Tibial nerve (tissue), 4 donors: Measurements from ENCODE around the gene C11orf87. TPM values are rescaled to one million over a fixed set of nuclear protein-coding genes. Genes with fewer than 3 reads are reported as not detected.

ENCODE experiments used
- DNase-seq, 2 donors: peaks; one replicate each; pipeline ENCODE4 v3.0.0-alpha.2; 2019; ENCODE audit warnings: low spot score in 2 of 2
- H3K27ac ChIP-seq, 4 donors: fragments of 200-600 bp; sonication (generic) in 3 of 4; one replicate each; pipeline ENCODE4 v1.5.1; 2017 to 2019; ENCODE audit warnings: mild to moderate bottlenecking in 1 of 4
- H3K27me3 ChIP-seq, 2 donors: fragments of 200-600 bp; sonication (generic) in 1 of 2; one replicate each; pipeline versions ENCODE4 v1.5.1 to v1.6.0; 2017 to 2019
- H3K36me3 ChIP-seq, 3 donors: fragments of 200-600 bp; sonication (generic); one replicate each; pipeline ENCODE4 v1.5.1; 2018 to 2019
- H3K4me1 ChIP-seq, 4 donors: fragments of 200-600 bp; sonication (generic) in 3 of 4; one replicate each; pipeline ENCODE4 v1.5.1; 2017 to 2019
- H3K4me3 ChIP-seq, 4 donors: fragments of 200-600 bp; sonication (generic) in 3 of 4; one replicate each; pipeline ENCODE4 v1.5.1; 2017 to 2019; ENCODE audit warnings: mild to moderate bottlenecking in 1 of 4, moderate library complexity in 1 of 4
- H3K9me3 ChIP-seq, 4 donors: fragments of 200-600 bp; sonication (generic) in 3 of 4; one replicate each; pipeline ENCODE4 v1.5.1; 2017 to 2019
- CTCF ChIP-seq, 5 experiments: fragments of 200-600 bp in 3 of 5; fragments of 450-650 bp in 2 of 5; sonication (generic) in 3 of 5; IDR thresholded peaks; one replicate each; pipeline ENCODE4 v1.5.1; 2016 to 2019; ENCODE audit warnings: antibody characterized with exemption in 5 of 5, mild to moderate bottlenecking in 3 of 5, moderate library complexity in 2 of 5
- EP300 ChIP-seq, 2 donors: sonication (generic); formaldehyde crosslinking; IDR thresholded peaks; one replicate each; pipeline ENCODE4 v1.6.1; 2017; ENCODE audit warnings: antibody characterized with exemption in 2 of 2, mild to moderate bottlenecking in 1 of 2
- POLR2A ChIP-seq, 2 donors: fragments of 450-650 bp; IDR thresholded peaks; one replicate each; pipeline ENCODE4 v1.6.1; 2017; ENCODE audit warnings: antibody characterized with exemption in 2 of 2, mild to moderate bottlenecking in 2 of 2, moderate library complexity in 2 of 2
- WGBS, 2 donors: methylation state at CpG; one replicate each; pipeline ENCODE4 v1.1.5; 2018; 5-methylcytosine and 5-hydroxymethylcytosine counted together
- total RNA-seq, 4 donors: library from RNA; depleted of rRNA; stranded (reverse); fragments of >200 nt; gene quantifications; one replicate each; pipeline ENCODE4 v1.1.0, GENCODE V29; 2016

Gene C11orf87
- total RNA-seq, 4 donors from 2014 or later: 0.21 to 0.87 TPM; not detected in 2

GRCh38 chr11:109405671-109406070, 16.3 kb upstream of the C11orf87 start:
- TF ChIP-seq POLR2A (IDR thresholded peaks at IDR 0.05) (no peak), CTCF (IDR thresholded peaks at IDR 0.05) (no peak), EP300 (IDR thresholded peaks at IDR 0.05) (no peak)
- Histone ChIP-seq H3K36me3 (no peaks in the 10 kb centered on the region), H3K4me1 (no peaks in the 10 kb centered on the region), H3K4me3 (no peak overlapping the region), H3K27ac (no peak overlapping the region), H3K27me3 (no peaks in the 10 kb centered on the region), H3K9me3 (peaks cover 0 to 5% (median 0%) of the 10 kb centered on the region in 4 donors)
- no peak for DNase-seq

- DNase-seq: no peak
Observed at GRCh38 chr11:109416601-109417000, 5.4 kb upstream of the C11orf87 start.

GRCh38 chr11:109422870-109423465, 978 bp downstream of the C11orf87 start:
- Histone ChIP-seq H3K4me1 (peaks cover 0 to 24% (median 0%) of the 10 kb centered on the region in 4 donors), H3K9me3 (no peaks in the 10 kb centered on the region), H3K36me3 (no peaks in the 10 kb centered on the region), H3K27ac (no peak overlapping the region), H3K27me3 (peaks cover 0 to 34% of the 10 kb centered on the region in 2 donors), H3K4me3 (peak overlapping the region in 1 of 4 donors; percentile 8)
- no peak for DNase-seq
- TF ChIP-seq POLR2A (IDR thresholded peaks at IDR 0.05) (no peak), CTCF (IDR thresholded peaks at IDR 0.05) (no peak), EP300 (IDR thresholded peaks at IDR 0.05) (no peak)
- whole genome bisulfite sequencing, 2 donors: 1 to 2% methylated on average over 25 to 39 of the region's 43 CpGs

More at GRCh38 chr11:109416601-109417000, 5.4 kb upstream of the C11orf87 start:
- H3K4me3 ChIP-seq: no peak overlapping the region
- no peaks in the 10 kb centered on the region for H3K9me3 ChIP-seq
- H3K36me3 ChIP-seq: no peaks in the 10 kb centered on the region
- WGBS, 2 donors: 76 to 78% methylated on average over 2 of the region's 2 CpGs
- H3K27me3 ChIP-seq: peaks cover 0 to 4% of the 10 kb centered on the region in 2 donors
- H3K4me1 ChIP-seq: no peaks in the 10 kb centered on the region
- H3K27ac ChIP-seq: no peak overlapping the region
- no peak for TF ChIP-seq EP300 (IDR thresholded peaks at IDR 0.05)
- TF ChIP-seq CTCF (IDR thresholded peaks at IDR 0.05): no peak
- TF ChIP-seq POLR2A (IDR thresholded peaks at IDR 0.05): no peak

- TF ChIP-seq EP300 (IDR thresholded peaks at IDR 0.05) (no peak), CTCF (IDR thresholded peaks at IDR 0.05) (no peak), POLR2A (IDR thresholded peaks at IDR 0.05) (no peak)
- Histone ChIP-seq H3K27ac (no peak overlapping the region), H3K27me3 (peaks cover 0 to 34% of the 10 kb centered on the region in 2 donors), H3K9me3 (no peaks in the 10 kb centered on the region), H3K4me1 (peaks cover 0 to 24% (median 0%) of the 10 kb centered on the region in 4 donors), H3K36me3 (no peaks in the 10 kb centered on the region), H3K4me3 (peak overlapping the region in 1 of 4 donors; percentile 8)
- no peak for DNase-seq
- 9 to 10% methylated on average over 38 to 40 of the region's 45 CpGs for WGBS, 2 donors
Observed at GRCh38 chr11:109423466-109424190, 1.6 kb downstream of the C11orf87 start.

GRCh38 chr11:109424901-109425300, 2.9 kb downstream of the C11orf87 start:
- peaks cover 0 to 34% of the 10 kb centered on the region in 2 donors for H3K27me3 ChIP-seq
- WGBS, 2 donors: 16% methylated on average over 10 of the region's 10 CpGs
- H3K36me3 ChIP-seq: no peaks in the 10 kb centered on the region
- H3K4me1 ChIP-seq: peaks cover 0 to 24% (median 0%) of the 10 kb centered on the region in 4 donors
- no peaks in the 10 kb centered on the region for H3K9me3 ChIP-seq
- TF ChIP-seq POLR2A (IDR thresholded peaks at IDR 0.05) (no peak), EP300 (IDR thresholded peaks at IDR 0.05) (no peak), CTCF (IDR thresholded peaks at IDR 0.05) (no peak)
- H3K27ac ChIP-seq: no peak overlapping the region
- no peak overlapping the region for H3K4me3 ChIP-seq
- no peak for DNase-seq
